ACC112 (cell line): Measurements from ENCODE around the gene MAPK8IP1.

Experiments used
- H2AFZ ChIP-seq: fragments of 200-600 bp; sonication (generic); one replicate; pipeline ENCODE4 v1.6.0; 2017; ENCODE audit warnings: antibody characterized with exemption, low read length; ENCODE audit not compliant: unreplicated experiment
- H3K27ac ChIP-seq: fragments of 200-600 bp; sonication (generic); 2 replicates; pipeline ENCODE4 v1.5.1; 2014; ENCODE audit warnings: low read depth, mild to moderate bottlenecking, antibody characterized with exemption, low read length, moderate library complexity
- H3K27me3 ChIP-seq: fragments of 200-600 bp; sonication (generic); 2 replicates; pipeline ENCODE4 v1.6.1; 2014; ENCODE audit warnings: mild to moderate bottlenecking, antibody characterized with exemption, low read length, moderate library complexity, mixed read lengths; ENCODE audit not compliant: insufficient read depth
- H3K36me3 ChIP-seq: fragments of 200-600 bp; sonication (generic); 2 replicates; pipeline ENCODE4 v1.6.1; 2016; ENCODE audit warnings: mild to moderate bottlenecking, antibody characterized with exemption, low read length, moderate library complexity, mixed read lengths; ENCODE audit not compliant: insufficient read depth
- H3K4me1 ChIP-seq: fragments of 200-600 bp; sonication (generic); one replicate; pipeline ENCODE4 v1.6.1; 2016; ENCODE audit warnings: low read length, mixed read lengths; ENCODE audit not compliant: insufficient read depth, unreplicated experiment, control insufficient read depth
- H3K4me3 ChIP-seq: fragments of 200-600 bp; sonication (generic); 2 replicates; pipeline ENCODE4 v1.5.1; 2014; ENCODE audit warnings: mild to moderate bottlenecking, low read depth, low read length
- H3K79me2 ChIP-seq: fragments of 200-600 bp; sonication (generic); one replicate; pipeline ENCODE4 v1.6.0; 2016; ENCODE audit warnings: low read length; ENCODE audit not compliant: control insufficient read depth, unreplicated experiment, insufficient read depth

Gene MAPK8IP1

DNA sequence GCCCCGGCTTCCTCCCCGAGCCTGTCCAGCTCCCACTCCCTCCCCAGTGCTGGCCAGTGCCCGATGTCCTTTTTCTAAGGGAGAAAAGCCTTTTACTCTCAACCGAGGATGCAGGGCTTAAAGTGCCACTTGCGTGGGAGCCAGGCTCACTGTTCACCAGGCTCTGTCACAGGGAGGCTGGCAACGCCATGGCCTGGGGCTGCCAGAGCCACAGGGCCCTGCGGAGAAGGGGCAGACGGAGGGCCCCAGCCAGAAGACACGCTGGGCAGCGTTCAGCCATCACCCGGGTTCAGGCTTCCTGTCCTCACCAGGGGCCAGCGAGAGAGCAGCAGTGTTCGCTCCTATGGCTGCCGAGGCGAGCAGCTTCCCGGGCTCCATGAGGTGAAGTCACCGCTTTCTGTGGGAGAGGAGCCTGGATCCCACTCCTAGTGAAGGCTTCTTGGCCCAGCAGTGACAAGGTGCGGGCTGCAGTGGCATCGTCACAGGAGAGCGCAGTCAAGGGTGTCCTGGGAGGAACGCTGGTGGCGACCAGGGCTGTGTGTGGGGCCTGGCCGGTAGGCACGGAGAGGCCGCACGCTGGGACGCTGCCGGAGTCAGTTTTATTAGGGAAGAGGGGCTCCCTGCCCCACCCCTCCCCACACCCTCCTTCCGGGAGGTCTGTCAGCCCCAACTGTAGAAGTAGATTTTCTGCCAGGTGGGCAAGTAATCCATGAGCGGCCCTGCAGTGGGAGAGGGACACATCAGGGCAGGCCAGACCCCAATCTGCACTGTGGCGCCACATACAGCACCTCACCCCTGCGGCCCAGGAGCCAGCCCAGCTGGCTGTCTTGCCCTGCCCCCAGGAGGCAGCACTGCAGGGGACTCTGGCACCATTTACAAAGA is 24.4 kb downstream of the MAPK8IP1 start:
- H3K27ac ChIP-seq: no peak overlapping the region
- no peaks in the 10 kb centered on the region for H3K79me2 ChIP-seq
- H3K36me3 ChIP-seq: no peaks in the 10 kb centered on the region
- H3K4me3 ChIP-seq: no peak overlapping the region
- H3K4me1 ChIP-seq: no peaks in the 10 kb centered on the region
- no peak overlapping the region for H2AFZ ChIP-seq
- no peaks in the 10 kb centered on the region for H3K27me3 ChIP-seq

DNA sequence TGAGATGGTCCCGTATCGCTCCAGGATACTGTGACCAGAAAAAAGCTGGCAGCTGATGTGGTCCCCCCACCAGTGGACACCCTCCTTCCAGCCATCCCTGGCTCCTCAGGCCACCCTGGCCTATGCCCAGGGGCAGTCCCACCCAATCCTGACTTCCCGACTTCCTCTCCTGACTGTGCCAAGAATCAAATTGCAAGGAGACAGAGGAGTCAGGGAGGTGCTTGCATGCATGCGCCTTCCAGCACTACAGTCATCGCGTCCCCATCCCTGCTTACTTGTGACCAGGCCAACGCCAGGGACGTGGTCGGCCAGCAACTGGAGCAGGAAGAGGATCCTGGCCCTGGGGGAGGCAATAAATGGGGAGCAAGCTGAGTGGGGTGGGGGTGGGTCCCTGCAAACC is 25.2 kb downstream of the MAPK8IP1 start:
- no peak overlapping the region for H3K27ac ChIP-seq
- H3K27me3 ChIP-seq: no peaks in the 10 kb centered on the region
- H3K36me3 ChIP-seq: no peaks in the 10 kb centered on the region
- H2AFZ ChIP-seq: no peak overlapping the region
- no peaks in the 10 kb centered on the region for H3K79me2 ChIP-seq
- H3K4me3 ChIP-seq: no peak overlapping the region
- no peaks in the 10 kb centered on the region for H3K4me1 ChIP-seq

DNA sequence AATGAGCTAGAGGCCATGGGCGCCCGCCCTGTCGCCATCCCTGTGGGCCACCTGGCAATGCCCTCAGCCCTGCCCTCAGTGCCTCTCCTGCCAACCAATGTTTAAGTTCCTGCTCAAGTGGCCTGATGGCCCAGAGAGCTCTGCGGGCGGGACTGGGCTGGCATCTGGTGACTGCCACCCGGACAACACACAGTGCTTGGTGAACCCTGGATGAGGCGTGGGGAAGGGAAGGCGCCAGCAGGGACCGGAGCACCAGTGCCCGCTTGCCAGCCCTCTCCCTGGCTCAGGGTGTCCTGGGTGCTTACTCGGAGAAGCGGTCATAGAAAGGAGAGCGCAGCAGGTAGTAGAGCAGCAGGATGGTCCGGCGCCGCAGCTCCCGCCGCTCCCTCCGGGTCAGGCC is 28.1 kb downstream of the MAPK8IP1 start:
- Histone ChIP-seq H3K27me3 (no peaks in the 10 kb centered on the region), H3K27ac (no peak overlapping the region), H2AFZ (no peak overlapping the region), H3K4me3 (no peak overlapping the region), H3K36me3 (no peaks in the 10 kb centered on the region), H3K79me2 (peaks cover 13% of the 10 kb centered on the region), H3K4me1 (no peaks in the 10 kb centered on the region)

DNA sequence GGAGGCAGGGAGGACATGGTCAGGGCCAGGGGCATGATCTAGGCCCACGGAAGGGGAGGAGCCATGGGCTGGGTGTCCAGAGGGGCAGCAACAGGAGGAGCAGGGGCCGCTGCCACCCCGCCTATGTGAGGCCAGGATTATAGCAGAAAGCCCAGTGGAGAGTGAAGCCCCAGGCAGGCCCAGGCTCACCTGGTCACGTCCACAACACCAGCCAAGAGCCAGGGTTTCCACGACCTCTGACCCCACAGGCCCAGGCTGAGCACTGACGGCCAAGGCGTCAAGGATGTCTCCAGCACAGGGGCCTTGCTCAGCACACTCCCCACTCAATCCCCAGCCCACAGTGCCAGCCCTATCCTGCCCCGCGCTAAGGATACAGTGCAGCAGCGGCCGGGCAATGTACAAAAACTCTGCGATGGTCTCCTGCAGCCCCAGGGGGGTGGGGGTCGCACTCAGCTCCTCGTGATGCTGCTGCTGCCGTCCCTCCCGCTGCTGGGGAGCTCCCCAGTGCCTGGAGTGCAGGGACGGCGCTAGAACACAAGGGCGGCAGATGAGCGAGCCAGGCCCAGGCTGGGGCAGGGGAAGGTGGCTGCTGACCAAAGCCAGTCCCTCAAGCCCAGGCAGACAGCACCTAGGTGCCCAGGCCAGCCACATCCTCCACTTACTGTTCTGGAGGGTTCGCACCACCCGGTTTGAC is 28.6 kb downstream of the MAPK8IP1 start:
- Histone ChIP-seq H3K79me2 (peaks cover 13% of the 10 kb centered on the region), H3K4me1 (no peaks in the 10 kb centered on the region), H3K27ac (no peak overlapping the region), H3K36me3 (no peaks in the 10 kb centered on the region), H2AFZ (no peak overlapping the region), H3K4me3 (no peak overlapping the region), H3K27me3 (no peaks in the 10 kb centered on the region)

DNA sequence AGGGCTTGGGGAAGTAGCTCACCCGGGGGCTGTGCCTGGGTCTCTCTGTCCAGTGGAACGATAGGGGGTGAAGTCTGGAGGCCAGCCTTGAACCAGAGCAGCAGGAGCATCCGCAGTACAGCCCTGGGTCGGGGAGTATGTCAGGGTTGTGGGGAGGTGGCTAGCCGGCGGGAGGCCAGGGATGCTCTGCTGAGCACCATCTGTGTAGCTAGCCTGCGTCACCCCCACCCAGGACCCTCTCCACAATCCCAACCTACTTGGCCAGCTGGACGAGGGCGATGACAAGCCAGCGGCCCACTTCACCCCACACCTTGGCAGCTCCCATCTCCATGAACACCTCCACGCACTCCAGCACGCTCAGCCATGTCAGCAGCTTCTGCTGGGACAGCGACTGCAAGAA is 30.0 kb downstream of the MAPK8IP1 start:
- no peaks in the 10 kb centered on the region for H3K36me3 ChIP-seq
- no peaks in the 10 kb centered on the region for H3K27me3 ChIP-seq

DNA sequence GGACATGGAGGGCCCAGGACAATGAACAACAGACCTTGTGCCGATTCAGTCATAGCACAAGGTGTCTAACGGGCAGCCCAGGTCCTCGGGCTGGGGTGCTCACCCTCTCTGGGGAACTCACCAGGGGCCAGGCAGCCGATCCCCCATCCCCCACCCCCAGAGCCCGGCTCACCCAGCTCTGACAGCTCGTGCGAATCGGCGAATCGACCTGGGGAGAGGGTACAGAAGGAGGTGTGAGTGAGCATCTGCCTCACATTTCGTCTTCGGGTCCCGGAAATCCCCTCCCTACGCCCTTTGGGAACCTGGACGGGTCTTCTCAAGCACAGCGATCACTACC is 31.8 kb downstream of the MAPK8IP1 start:
- Histone ChIP-seq H2AFZ (peak overlapping the region; percentile 18), H3K36me3 (no peaks in the 10 kb centered on the region), H3K79me2 (peaks cover 13% of the 10 kb centered on the region), H3K27ac (peak overlapping the region; percentile 64), H3K4me3 (peak overlapping the region; percentile 82), H3K27me3 (peaks cover 14% of the 10 kb centered on the region), H3K4me1 (no peaks in the 10 kb centered on the region)

More for the DNA sequence above, 30.0 kb downstream of the MAPK8IP1 start:
- H3K4me1 ChIP-seq: no peaks in the 10 kb centered on the region
- H3K79me2 ChIP-seq: peaks cover 13% of the 10 kb centered on the region
- no peak overlapping the region for H2AFZ ChIP-seq
- no peak overlapping the region for H3K4me3 ChIP-seq
- H3K27ac ChIP-seq: no peak overlapping the region

DNA sequence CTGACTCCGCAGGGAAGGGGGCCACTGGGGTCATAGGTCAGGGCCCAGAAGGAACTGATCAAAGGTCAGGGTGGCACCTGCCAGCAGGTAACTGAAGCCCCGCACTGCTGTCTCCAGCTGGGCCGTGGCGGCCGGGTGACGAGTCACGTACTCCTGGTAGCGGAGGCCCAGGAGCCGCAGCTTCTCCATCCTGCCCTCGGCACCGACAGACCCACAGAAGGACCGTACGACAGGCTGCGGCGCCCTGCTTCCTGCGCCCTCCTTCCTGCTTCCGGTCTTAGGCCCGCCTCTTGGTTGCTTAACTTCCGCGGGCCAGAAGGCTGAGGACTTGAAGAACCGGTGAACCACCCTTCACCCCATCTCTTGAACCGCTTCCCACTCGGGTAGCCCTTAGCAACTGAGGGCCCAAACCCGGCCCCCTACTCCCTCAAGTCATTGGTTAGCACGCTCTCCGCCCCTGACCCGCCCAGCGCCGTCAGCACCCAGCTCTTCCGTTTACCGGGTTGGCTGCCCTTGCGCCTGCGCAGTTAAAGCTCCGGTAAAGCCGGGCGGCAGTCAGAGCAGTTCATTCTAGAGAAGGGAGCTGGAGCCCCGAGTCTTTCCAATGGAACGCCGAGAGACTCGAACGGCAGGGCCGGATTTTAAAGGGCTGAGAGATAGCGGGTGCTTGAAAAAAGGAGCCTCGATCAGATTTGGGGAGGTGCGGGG is 32.3 kb downstream of the MAPK8IP1 start, which contains the start of gene PEX16:
PEX16 (minus strand) TSS at position 255 of the 708 bp plus-strand sequence; CDS start at position 189, 66 bp downstream.
- peak within 1 kb of the TSS; percentile 64 for H3K27ac ChIP-seq
- peak within 1 kb of the TSS; percentile 78 for H2AFZ ChIP-seq
- H3K27me3 ChIP-seq: peaks cover 19% of the 10 kb centered on the region
- H3K4me3 ChIP-seq: peak within 1 kb of the TSS; percentile 82
- peaks cover 13% of the 10 kb centered on the region for H3K79me2 ChIP-seq
- no peaks in the 10 kb centered on the region for H3K4me1 ChIP-seq
- no peaks in the 10 kb centered on the region for H3K36me3 ChIP-seq

DNA sequence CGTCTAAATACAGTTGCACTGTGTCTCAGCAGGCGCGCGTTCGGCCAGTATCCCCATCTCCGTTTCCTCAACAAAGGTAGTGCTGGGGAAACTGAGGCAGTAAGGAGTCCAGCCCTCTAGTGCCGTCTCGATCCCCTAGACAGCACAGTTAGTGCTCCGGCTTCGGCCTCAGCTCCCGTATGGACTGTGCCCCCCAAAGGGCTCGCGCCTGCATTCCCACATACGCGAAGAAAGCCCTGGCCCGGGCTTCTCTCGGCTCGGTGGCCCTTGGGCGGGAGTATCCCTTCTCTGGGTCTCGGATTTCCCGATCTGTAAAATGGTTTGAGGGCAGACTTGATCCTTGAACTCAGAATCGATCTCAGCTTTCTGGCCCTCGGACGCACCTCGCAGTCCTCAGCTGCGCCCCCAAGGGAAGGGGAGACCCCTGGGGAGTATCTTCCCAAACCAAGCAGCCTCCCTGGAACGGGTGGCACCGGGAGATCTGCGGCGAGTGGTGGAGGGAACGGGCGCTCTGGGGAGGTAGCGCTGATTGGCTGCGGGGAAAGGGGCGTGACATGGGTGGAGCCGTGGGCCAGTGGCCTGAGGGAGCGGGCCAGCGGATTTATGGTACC is 33.0 kb downstream of the MAPK8IP1 start:
- Histone ChIP-seq H3K27me3 (peaks cover 26% of the 10 kb centered on the region), H3K79me2 (peaks cover 13% of the 10 kb centered on the region), H3K4me1 (no peaks in the 10 kb centered on the region), H3K4me3 (peak overlapping the region; percentile 82), H3K36me3 (no peaks in the 10 kb centered on the region), H3K27ac (peak overlapping the region; percentile 19; the same call in 1 of the 2 replicates), H2AFZ (peak overlapping the region; percentile 78)

DNA sequence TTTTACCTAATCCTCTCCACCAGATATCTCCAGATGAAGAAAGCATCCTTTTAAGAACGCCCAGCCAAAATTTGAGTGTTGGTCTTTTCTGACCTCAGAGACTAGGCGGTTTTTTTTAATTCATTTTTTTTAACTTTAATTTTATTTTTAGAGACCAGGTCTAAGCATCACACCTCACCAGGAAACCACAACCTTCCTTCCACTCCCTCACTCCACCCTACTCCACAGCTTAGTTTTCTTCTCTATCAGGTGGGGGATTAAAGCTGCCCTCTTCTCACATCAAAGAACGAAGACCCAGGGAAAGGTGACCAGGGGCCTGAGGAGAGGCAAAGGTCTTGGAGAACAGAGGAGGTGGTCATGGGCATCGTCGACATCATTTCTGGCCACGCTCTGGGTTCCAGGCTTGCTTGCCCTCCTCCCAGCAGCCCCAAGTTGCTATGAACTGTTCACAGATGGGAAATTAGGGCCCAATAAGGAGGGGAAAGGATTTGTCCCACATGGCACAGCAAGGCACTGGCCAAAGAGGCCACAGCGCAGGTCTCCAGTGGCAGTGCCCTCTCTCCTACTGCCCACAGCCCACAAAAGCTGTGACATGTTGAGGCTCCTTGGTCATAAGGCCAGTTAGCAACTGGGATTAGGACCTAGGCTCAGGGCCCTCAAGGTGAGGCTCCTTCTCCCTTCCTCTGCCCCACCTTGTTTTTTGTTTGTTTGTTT is 33.7 kb downstream of the MAPK8IP1 start:
- H3K27ac ChIP-seq: no peak overlapping the region
- peak overlapping the region; percentile 82; the same call in 1 of the 2 replicates for H3K4me3 ChIP-seq
- peaks cover 13% of the 10 kb centered on the region for H3K79me2 ChIP-seq
- H3K27me3 ChIP-seq: peaks cover 30% of the 10 kb centered on the region
- no peak overlapping the region for H2AFZ ChIP-seq
- H3K4me1 ChIP-seq: no peaks in the 10 kb centered on the region
- no peaks in the 10 kb centered on the region for H3K36me3 ChIP-seq
